ENCODE data around the gene NPAS2. TPM values are rescaled to one million over a fixed set of nuclear protein-coding genes. Genes with fewer than 3 reads are reported as not detected.
A peak's percentile ranks its signal among the peaks of the same experiment; 100 is the strongest.

NPAS2 gene
- total RNA-seq, 1 donor from 2014 or later, result 11.0 TPM

- DNase-seq (ENCODE audit: low read depth), result no peak
Measured at GRCh38 chr2:100813527-100813926, 6.4 kb upstream of the NPAS2 start.

GRCh38 chr2:100814043-100814442, 5.9 kb upstream of the NPAS2 start:
- TF ChIP-seq CTCF (conservative IDR thresholded peaks at IDR 0.05; ENCODE audit: low read depth, low read length), result no peak
- no peak for DNase-seq (ENCODE audit: low read depth)
- no peak overlapping the region for H3K4me3 ChIP-seq (ENCODE audit: low read depth, low read length)

More at GRCh38 chr2:100813527-100813926, 6.4 kb upstream of the NPAS2 start:
- no peak overlapping the region for H3K4me3 ChIP-seq (ENCODE audit: low read depth, low read length)
- no peak for TF ChIP-seq CTCF (conservative IDR thresholded peaks at IDR 0.05; ENCODE audit: low read depth, low read length)

GRCh38 chr2:100814453-100814852, 5.5 kb upstream of the NPAS2 start:
- no peak overlapping the region for H3K4me3 ChIP-seq (ENCODE audit: low read depth, low read length)
- TF ChIP-seq CTCF (conservative IDR thresholded peaks at IDR 0.05; ENCODE audit: low read depth, low read length), result no peak
- DNase-seq (ENCODE audit: low read depth), result no peak

GRCh38 chr2:100817388-100817985, 2.5 kb upstream of the NPAS2 start:
- no peak for DNase-seq (ENCODE audit: low read depth)
- TF ChIP-seq CTCF (conservative IDR thresholded peaks at IDR 0.05; ENCODE audit: low read depth, low read length), result no peak

GRCh38 chr2:100818003-100818605, 1.8 kb upstream of the NPAS2 start:
- peak overlapping the region; percentile 69 for H3K4me3 ChIP-seq (ENCODE audit: low read depth, low read length)
- DNase-seq (ENCODE audit: low read depth), result no peak
- no peak for TF ChIP-seq CTCF (conservative IDR thresholded peaks at IDR 0.05; ENCODE audit: low read depth, low read length)

More at GRCh38 chr2:100817388-100817985, 2.5 kb upstream of the NPAS2 start:
- no peak overlapping the region for H3K4me3 ChIP-seq (ENCODE audit: low read depth, low read length)

GRCh38 chr2:100818606-100819369, 1.2 kb upstream of the NPAS2 start:
- peak; percentile 46 for TF ChIP-seq CTCF (conservative IDR thresholded peaks at IDR 0.05; ENCODE audit: low read depth, low read length)
- H3K4me3 ChIP-seq (ENCODE audit: low read depth, low read length), result peak overlapping the region; percentile 69
- no peak for DNase-seq (ENCODE audit: low read depth)
